ENCODE measurements around the gene ZNF451. TPM values are rescaled to one million over a fixed set of nuclear protein-coding genes. Genes with fewer than 3 reads are reported as not detected.

The ZNF451 gene
- total RNA-seq, 1 donor from 2014 or later, result 61.0 TPM

GRCh38 chr6:57130661-57131177, 40.7 kb downstream of the ZNF451 start:
- Mint-ChIP-seq H3K9me3 (no peaks in the 10 kb centered on the region), H3K27me3 (ENCODE audit: low read depth) (no peaks in the 10 kb centered on the region), H3K4me1 (no peaks in the 10 kb centered on the region), H3K4me3 (no peak overlapping the region), H3K36me3 (ENCODE audit: low read depth) (peaks cover 5% of the 10 kb centered on the region), H3K27ac (ENCODE audit: unreplicated experiment) (no peak overlapping the region)
- no peak for TF ChIP-seq CTCF (conservative IDR thresholded peaks at IDR 0.05)
- DNase-seq (ENCODE audit: low read depth, low spot score), result no peak

GRCh38 chr6:57134954-57135353, 45.0 kb downstream of the ZNF451 start:
- Mint-ChIP-seq H3K9me3 (no peaks in the 10 kb centered on the region), H3K36me3 (ENCODE audit: low read depth) (peaks cover 21% of the 10 kb centered on the region), H3K4me1 (peaks cover 11% of the 10 kb centered on the region), H3K27ac (ENCODE audit: unreplicated experiment) (no peak overlapping the region), H3K4me3 (no peak overlapping the region), H3K27me3 (ENCODE audit: low read depth) (no peaks in the 10 kb centered on the region)
- DNase-seq (ENCODE audit: low read depth, low spot score), result no peak
- TF ChIP-seq CTCF (conservative IDR thresholded peaks at IDR 0.05), result no peak

GRCh38 chr6:57135885-57136284, 45.9 kb downstream of the ZNF451 start:
- H3K36me3 Mint-ChIP-seq (ENCODE audit: low read depth), result peaks cover 24% of the 10 kb centered on the region
- no peak overlapping the region for H3K27ac Mint-ChIP-seq (ENCODE audit: unreplicated experiment)
- H3K4me1 Mint-ChIP-seq, result peaks cover 11% of the 10 kb centered on the region
- no peak for TF ChIP-seq CTCF (conservative IDR thresholded peaks at IDR 0.05)
- DNase-seq (ENCODE audit: low read depth, low spot score), result no peak
- no peak overlapping the region for H3K4me3 Mint-ChIP-seq
- no peaks in the 10 kb centered on the region for H3K9me3 Mint-ChIP-seq
- no peaks in the 10 kb centered on the region for H3K27me3 Mint-ChIP-seq (ENCODE audit: low read depth)

GRCh38 chr6:57137350-57137749, 47.4 kb downstream of the ZNF451 start:
- Mint-ChIP-seq H3K27me3 (ENCODE audit: low read depth) (no peaks in the 10 kb centered on the region), H3K4me3 (no peak overlapping the region), H3K36me3 (ENCODE audit: low read depth) (peaks cover 32% of the 10 kb centered on the region), H3K9me3 (no peaks in the 10 kb centered on the region), H3K4me1 (peaks cover 11% of the 10 kb centered on the region), H3K27ac (ENCODE audit: unreplicated experiment) (no peak overlapping the region)
- no peak for DNase-seq (ENCODE audit: low read depth, low spot score)
- no peak for TF ChIP-seq CTCF (conservative IDR thresholded peaks at IDR 0.05)

- H3K36me3 Mint-ChIP-seq (ENCODE audit: low read depth), result peaks cover 35% of the 10 kb centered on the region
- TF ChIP-seq CTCF (conservative IDR thresholded peaks at IDR 0.05), result no peak
- H3K4me1 Mint-ChIP-seq, result peaks cover 11% of the 10 kb centered on the region
- DNase-seq (ENCODE audit: low read depth, low spot score), result no peak
- H3K4me3 Mint-ChIP-seq, result no peak overlapping the region
- no peaks in the 10 kb centered on the region for H3K27me3 Mint-ChIP-seq (ENCODE audit: low read depth)
- H3K9me3 Mint-ChIP-seq, result no peaks in the 10 kb centered on the region
- no peak overlapping the region for H3K27ac Mint-ChIP-seq (ENCODE audit: unreplicated experiment)
Observed at GRCh38 chr6:57138026-57138425, 48.0 kb downstream of the ZNF451 start.

Measured in neural crest cell (in vitro differentiated cells).